Skin epidermis (tissue), 12 donors: ENCODE measurements around the gene MYBPC2.
A peak's percentile ranks its signal among the peaks of the same experiment; 100 is the strongest.
"Not testable (repeated sequence)": the region's sequence is repeated elsewhere in the genome, so short reads cannot be mapped to it uniquely, and the experiment has no call there.

ENCODE experiments used
- H3K27ac ChIP-seq, 21 experiments: fragments of 200-600 bp; sonication (generic) in 11 of 21; one replicate each; pipeline ENCODE4 v1.5.0; 2020; ENCODE audit warnings: mild to moderate bottlenecking in 3 of 21, inconsistent platforms in 2 of 21, moderate library complexity in 2 of 21
- H3K4me3 ChIP-seq, 7 experiments: fragments of 200-600 bp; sonication (generic) in 2 of 7; one replicate each; pipeline ENCODE4 v1.5.0; 2020; ENCODE audit warnings: inconsistent platforms in 2 of 7, mild to moderate bottlenecking in 2 of 7, moderate library complexity in 1 of 7

The MYBPC2 gene

DNA sequence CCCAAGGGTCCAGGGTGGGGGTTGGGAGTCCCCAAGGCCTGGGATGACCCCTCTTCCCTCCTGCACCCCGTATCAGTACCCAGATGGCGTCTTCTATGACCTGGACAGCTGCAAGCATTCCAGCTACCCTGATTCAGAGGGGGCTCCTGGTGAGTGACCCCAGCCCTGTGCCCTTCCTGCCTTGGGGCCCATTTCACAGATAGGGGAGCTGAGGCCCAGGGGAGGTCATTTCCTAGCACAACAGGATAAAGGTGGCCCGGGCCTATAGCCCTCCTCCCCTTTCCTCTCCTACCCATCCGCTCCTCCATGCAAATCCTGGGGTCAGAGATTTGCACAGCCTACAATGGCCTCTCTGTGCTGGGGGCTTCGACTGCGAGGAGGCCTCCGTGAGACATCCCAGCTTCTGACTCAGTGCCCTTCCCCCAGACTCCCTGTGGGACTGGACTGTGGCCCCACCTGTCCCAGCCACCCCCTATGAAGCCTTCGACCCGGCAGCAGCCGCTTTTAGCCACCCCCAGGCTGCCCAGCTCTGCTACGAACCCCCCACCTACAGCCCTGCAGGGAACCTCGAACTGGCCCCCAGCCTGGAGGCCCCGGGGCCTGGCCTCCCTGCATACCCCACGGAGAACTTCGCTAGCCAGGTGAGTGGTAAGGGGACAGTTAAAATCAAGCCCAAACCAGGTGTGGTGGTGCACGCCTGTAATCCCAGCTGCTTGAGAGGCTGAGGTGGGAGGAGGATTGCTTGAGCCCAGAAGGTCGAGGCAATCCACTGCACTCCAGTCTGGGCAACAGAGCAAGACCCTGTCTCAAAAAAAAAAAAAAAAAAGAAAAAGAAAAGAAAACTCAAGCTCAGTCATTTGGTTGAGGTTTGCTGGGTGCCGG lies 10.1 kb upstream of the MYBPC2 start:
- H3K4me3 ChIP-seq: no peak overlapping the region
- H3K27ac ChIP-seq: no peak overlapping the region

DNA sequence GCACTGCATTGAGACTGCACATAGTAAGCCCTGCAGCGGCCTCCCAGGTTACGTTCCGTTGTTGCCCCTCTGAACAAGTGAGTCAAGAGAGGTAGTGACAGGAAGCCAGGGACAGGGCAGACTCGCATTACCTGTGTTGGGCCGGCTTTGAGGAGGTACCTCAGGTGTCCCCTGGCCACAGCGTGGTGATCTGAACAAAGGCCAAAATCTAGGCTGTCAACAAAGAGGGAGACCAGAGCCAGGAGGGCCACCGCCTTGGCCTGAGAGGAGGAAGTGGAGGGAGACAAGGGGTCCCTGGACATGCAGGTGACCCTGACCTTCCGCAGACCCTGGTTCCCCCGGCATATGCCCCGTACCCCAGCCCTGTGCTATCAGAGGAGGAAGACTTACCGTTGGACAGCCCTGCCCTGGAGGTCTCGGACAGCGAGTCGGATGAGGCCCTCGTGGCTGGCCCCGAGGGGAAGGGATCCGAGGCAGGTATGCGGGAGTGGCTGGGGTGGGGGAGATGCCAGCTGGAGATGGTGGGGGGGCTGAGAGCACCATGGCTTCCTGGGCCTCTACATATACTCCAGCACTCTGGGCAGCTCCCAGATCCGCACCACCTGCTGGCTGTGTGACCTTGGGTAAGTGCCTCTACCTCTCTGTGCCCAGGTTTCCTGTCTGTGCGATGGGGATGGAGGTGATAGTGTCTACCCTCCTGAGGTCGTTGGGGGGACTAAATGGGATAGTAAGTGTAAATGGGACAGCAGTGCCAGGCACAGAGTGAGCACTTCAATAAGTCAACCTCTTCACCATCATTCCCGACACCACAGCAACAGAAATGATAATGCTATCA lies 9.2 kb upstream of the MYBPC2 start:
- H3K27ac ChIP-seq: no peak overlapping the region
- H3K4me3 ChIP-seq: no peak overlapping the region

DNA sequence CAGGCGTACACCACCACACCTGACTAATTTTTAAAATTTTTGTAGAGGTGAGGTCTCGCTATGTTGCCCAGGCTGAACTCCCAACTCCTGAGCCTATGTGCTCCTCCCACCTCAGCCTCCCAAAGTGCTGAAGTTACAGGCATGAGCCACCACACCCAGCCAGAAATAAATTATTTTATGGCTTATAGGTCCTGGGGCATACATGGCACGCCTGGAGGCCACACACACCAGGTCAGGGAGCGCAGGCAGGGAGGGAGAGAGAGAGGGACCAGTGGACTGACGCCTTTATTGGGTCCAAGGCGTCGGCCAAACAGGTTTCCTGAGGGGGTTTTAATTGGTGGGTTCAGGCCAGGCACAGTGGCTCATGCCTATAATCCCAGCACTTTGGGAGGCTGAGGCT lies 7.1 kb upstream of the MYBPC2 start:
- H3K27ac ChIP-seq: no peak overlapping the region
- H3K4me3 ChIP-seq: no peak overlapping the region

DNA sequence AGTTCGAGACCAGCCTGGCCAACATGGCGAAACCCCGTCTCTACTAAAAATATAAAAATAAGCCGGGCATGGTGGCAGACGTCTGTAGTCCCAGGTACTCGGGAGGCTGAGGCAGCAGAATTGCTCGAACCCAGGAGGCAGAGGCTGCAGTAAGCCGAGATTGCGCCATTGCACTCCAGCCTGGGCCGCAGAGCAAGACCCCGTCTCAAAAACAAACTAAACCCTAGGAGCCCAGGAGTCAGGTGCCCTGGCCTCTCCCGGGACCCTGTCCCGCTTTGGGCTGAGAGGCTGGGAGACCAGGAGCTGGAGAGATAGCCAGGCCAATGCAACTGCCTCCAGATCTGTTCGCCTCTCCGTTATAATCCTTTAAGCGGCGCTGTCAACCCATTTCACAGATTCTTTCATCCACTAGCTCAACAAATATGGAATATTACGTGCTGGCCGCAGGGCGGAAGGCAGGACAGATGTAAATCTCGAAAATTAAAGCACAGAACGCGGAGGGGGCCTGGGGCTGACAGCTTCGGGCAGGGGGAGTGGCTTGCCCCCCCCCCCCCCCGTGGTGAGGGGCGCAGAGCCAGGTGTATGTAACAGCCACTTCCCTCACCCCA lies 5.3 kb upstream of the MYBPC2 start:
- Histone ChIP-seq H3K4me3 (peak overlapping the region in 5 of 7 experiments; percentile 2 to 37 (median 22)), H3K27ac (peak overlapping the region in 10 of 21 experiments; percentile 15 to 79 (median 63))

DNA sequence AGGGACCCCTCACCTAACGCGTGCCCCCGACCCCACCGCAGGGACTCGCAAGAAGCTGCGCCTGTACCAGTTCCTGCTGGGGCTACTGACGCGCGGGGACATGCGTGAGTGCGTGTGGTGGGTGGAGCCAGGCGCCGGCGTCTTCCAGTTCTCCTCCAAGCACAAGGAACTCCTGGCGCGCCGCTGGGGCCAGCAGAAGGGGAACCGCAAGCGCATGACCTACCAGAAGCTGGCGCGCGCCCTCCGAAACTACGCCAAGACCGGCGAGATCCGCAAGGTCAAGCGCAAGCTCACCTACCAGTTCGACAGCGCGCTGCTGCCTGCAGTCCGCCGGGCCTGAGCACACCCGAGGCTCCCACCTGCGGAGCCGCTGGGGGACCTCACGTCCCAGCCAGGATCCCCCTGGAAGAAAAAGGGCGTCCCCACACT lies 4.7 kb upstream of the MYBPC2 start:
- H3K4me3 ChIP-seq: peak overlapping the region in 5 of 7 experiments; percentile 2 to 37 (median 22)
- peak overlapping the region in 15 of 21 experiments; percentile 15 to 79 (median 62) for H3K27ac ChIP-seq

DNA sequence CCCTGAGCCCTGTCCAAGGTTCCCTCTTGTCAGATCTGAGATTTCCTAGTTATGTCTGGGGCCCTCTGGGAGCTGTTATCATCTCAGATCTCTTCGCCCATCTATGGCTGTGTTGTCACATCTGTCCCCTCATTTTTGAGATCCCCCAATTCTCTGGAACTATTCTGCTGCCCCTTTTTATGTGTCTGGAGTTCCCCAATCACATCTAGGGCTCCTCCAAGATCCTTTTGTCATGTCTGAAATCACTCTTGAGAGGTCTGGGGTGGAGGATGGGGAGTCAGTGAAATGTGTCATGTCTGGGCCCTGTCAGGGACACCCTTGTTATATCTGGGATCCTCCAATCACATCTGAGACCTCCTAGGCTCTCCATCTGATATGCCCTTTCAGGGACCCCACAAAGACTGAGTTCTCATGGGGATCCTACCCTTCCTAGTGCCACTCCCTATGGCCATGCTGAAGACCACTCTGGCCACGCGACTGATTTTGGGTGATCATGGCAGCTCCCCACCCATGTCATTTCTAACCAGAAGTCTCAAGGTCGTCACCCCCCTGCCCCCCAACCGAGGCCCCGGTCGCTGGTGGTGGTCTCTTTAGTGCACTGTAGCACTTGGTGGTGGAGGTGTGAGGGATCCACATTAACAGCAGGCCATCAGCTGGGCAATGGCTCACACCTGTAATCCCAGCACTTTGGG lies 3.8 kb upstream of the MYBPC2 start:
- Histone ChIP-seq H3K4me3 (no peak overlapping the region), H3K27ac (peak overlapping the region in 1 of 21 experiments; percentile 56)

DNA sequence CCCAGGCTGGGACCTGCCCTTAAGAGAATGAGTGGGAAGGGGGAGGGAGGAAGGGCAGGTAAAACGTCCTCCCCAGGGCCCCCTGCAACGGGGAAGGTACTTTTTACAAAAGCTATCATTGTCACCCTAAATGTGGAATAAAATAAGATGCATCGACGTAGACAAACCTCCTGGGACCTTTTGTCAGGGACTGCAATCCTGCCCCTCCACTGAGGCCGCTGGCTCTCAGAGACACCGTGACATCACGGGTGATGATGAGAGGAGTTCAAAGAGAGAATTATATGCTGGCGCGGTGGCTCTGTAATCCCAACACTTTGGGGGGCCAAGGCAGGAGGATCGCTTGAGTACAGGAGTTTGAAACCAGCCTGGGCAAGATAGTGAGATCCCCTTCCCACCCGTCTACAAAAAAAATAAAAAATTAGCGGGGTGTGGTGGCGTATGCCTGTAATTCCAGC lies 1.8 kb upstream of the MYBPC2 start:
- Histone ChIP-seq H3K4me3 (peak overlapping the region in 6 of 7 experiments; percentile 51 to 79 (median 61)), H3K27ac (peak overlapping the region in 18 of 21 experiments; percentile 67 to 94 (median 82))

DNA sequence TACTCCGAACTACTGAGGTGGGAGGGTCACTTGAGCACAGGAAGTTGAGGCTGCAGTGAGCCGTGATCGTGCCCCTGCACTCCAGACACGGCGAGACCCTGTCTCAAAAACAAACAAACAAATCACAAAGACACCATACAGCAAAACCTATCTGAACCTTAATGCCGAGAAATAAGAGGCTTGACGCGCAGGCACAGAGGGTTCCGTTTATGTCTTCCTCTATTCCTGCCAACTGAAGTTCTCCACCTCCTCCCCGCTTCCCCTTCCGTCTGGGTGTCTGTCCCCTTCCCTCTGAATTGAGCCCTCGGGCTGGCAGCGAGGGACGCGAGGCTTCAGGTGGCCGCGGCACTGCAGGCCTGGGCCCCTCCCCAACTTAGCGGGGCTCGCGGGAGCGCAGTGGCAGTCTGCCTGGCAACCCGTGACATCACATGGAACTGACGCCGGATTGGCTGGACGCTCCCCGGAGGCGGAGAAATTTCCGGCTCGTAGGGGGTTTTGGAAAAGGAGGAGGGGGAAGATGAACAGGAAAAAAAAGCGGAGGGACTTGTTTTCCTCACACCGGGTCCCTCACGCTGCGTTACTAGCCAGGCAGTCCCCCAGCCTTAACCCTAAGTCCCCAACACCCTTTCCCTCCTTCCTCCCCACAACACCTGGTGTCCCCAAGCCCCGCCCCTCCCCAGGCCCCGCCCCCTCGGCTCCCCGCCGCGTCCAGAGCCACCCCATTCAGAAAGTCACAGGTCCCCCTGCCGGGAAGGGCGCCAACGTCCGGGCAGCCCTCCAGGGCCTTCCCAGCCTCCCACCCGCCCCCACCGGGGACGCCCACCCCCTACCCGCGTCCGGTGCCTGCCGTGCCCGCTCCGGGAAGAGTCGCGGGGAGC lies 1.1 kb upstream of the MYBPC2 start:
- Histone ChIP-seq H3K4me3 (peak overlapping the region; percentile 51 to 79 (median 61)), H3K27ac (peak overlapping the region; percentile 50 to 94 (median 78))

DNA sequence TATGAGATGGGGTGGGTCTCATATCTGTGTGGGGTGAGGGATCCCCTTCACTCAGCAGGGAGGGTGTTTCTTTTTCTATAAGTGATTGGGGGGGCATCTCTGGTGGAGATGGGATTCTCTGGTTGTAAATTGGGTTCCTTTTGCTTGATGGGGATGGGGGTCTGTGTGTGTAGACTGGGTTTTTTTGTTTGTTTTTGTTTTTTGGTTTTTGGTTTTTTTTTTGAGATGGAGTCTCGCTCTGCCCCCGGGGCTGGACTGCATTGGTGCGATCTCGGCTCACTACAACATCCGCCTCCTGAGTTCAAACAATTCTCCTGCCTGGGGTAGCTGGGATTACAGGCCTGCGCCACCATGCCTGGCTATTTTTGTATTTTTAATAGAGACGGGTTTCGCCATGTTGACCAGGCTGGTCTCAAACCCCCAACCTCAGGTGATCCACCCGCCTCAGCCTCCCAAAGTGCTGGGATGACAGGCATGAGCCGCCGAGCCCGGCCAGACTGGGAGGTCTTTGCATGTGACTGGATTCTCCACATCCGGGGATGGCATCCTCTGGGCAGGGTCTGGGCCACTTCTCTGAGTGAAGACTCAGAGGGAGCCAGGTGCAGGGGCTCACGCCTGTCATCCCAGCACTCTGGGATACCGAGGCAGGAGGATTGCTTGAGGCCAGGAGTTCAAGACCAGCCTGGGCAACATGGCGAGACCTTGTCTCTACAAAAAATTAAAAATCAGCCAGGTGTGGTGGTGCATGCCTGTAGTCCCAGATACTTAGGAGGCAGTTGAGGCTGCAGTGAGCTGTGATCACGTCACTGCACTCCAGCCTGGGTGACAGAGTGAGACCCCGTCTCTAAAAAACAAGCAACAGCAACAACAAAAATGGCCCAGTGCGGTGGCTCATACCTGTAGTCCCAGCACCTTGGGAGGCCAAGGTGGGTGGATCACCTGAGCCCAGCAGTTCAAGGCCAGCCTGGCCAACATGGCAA lies 799 bp downstream of the MYBPC2 start:
- H3K4me3 ChIP-seq: no peak overlapping the region

DNA sequence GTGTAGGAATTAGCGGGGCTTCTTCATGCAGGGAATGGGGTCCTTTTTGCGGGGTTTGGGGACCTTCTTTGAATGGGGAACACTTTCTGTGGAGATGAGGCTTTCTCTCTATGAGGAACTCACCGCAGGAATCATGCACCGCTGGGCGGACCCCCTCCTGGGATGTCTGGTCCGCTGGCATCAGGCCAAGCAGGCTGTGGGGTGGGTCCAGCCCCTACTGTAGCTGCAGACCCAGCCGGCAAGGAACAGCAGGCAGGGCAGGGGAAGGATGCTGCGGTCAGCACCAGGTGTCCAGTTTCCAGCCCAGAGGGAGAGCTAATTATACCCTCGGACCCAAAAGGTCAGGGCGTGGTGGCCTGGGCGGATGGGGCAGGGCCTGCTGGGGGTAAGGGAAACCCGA lies 1.8 kb downstream of the MYBPC2 start:
- Histone ChIP-seq H3K27ac (no peak overlapping the region), H3K4me3 (no peak overlapping the region)

More for the DNA sequence above, 799 bp downstream of the MYBPC2 start:
- H3K27ac ChIP-seq: no peak overlapping the region

DNA sequence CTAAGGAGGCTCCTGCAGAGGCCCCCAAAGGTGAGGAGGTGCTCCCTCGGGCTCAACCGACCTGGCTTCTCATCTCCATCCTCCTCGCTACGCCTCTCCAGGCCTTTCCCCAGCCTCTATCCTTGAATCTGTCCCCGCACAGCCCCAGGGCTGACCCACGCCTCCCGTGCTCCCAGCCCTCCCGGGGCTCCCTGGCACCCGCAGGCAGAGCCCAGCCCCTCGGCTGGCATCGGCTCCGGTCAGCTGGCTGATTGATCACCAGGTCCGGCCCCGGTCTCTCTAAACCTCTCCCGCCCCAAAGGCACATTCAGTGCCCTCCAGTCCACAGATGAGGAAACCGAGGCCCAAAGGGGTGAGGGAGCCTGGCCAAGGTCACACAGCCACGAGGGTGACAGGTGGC lies 2.5 kb downstream of the MYBPC2 start:
- Histone ChIP-seq H3K27ac (no peak overlapping the region), H3K4me3 (no peak overlapping the region)

DNA sequence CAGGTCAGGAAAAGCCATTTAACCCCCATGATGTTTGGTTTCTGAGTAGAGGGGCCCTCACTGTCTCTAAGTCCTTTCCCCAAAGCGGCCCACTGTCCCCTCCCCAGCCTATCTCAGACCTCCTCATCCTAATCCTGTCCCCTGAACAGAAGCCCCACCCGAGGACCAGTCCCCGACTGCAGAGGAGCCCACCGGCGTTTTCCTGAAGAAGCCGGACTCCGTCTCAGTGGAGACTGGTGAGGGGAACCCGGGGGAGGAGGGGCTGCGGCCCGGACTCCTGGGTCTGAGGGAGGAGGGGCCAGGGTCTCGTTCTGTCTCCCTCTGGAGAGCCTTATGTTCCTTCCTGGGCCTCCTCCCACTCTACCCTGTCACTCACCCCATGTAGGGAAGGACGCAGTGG lies 2.9 kb downstream of the MYBPC2 start:
- H3K27ac ChIP-seq: no peak overlapping the region
- no peak overlapping the region for H3K4me3 ChIP-seq

DNA sequence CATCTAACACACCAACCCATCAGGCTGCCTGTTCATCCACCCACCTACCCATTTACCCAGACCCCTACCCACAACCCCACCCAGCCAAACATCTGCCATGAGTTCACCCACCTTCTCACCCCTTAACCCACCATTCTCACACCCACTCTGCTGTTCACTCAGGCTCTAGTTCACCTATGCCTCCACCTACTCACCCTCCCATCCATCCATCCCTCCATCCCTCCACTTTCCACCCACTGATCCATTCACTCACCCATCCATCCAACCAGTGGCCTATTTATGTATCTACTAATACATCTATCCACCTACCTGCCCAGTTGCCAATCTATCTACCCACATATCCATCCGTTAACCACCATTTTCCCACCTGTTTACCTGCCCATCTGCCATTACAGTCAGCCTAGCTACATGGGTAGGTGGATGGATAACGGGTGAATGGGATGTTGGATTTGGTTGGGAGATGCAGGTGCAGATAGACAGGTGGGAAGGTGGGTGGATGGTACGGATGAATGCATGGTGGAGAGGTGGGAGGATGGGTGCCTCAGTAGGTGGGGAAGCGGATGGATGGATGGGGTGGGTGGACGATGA lies 5.3 kb downstream of the MYBPC2 start:
- Histone ChIP-seq H3K27ac (no peak overlapping the region), H3K4me3 (no peak overlapping the region)

DNA sequence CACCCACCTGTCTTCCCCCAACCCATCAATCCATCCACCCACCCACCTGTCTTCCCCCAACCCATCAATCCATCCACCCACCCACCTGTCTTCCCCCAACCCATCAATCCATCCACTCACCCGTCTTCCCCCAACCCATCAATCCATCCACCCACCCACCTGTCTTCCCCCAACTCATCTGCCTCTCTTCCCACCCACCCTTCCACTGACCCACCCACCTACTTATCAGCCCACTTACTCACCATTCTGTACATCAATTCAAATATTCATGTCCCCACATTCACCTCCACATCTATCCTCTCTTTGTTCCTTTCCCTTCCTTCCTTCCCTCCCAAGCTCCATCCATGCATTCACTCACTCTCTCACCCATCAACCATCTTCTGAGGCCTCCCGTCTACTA lies 6.4 kb downstream of the MYBPC2 start:
- H3K4me3 ChIP-seq, H3K27ac ChIP-seq: not testable (repeated sequence)

DNA sequence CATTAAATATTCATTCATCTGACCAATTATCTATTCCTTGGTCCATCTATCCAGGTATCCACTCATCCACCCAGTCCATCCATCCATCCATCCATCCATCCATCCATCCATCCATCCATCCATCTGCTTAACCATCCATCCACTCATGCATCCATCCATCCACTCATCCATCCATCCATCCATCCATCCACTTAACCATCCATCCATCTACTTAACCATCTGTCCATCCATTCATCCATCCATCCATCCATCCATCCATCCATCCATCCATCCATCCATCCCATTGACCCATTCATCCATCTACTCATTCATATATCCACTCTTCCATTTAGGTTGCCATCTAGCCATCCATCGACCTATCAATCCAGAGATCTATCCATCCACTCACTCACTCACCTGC lies 11.4 kb downstream of the MYBPC2 start:
- no peak overlapping the region for H3K4me3 ChIP-seq
- no peak overlapping the region for H3K27ac ChIP-seq

DNA sequence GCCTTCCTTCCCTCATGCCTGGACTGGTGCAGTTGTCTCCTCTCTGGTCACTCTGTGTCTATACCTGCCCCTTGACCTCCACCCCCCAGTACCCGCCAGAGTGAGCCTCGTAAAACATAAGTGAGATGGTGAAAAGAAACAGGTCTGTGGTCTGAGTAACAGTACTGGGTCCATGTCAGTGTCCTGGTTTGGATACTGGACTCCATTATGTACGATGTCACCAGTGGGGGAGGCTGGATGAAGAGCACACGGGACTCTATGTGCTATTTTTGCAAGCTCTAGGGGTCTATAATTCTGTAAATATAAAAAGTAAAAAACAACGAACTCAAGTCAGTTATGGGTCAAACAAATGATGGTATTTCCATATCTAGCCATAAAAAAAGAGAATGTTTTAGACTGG lies 14.4 kb downstream of the MYBPC2 start:
- Histone ChIP-seq H3K4me3 (no peak overlapping the region), H3K27ac (no peak overlapping the region)

DNA sequence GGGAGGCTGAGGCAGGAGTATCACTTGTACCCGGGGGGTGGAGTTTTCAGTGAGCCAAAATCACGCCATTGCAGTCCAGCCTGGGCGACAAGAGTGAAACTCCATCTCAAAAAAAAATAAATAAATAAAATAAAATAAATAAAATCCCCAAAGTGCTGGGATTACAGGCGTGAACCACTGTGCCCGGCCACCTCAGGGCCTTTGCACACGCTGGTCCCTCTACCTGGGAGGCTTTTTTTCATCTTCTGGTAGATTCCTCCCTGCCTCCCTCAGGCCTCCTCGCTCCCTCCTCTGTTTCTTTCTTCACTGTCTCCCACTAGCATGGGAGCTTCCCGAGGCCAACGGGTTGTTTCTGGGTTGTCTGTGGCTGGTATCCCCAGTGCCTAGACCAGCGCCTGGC lies 15.1 kb downstream of the MYBPC2 start:
- Histone ChIP-seq H3K27ac (no peak overlapping the region), H3K4me3 (no peak overlapping the region)
